ENCODE measurements around the gene ZMYND8.

Gene ZMYND8

DNA sequence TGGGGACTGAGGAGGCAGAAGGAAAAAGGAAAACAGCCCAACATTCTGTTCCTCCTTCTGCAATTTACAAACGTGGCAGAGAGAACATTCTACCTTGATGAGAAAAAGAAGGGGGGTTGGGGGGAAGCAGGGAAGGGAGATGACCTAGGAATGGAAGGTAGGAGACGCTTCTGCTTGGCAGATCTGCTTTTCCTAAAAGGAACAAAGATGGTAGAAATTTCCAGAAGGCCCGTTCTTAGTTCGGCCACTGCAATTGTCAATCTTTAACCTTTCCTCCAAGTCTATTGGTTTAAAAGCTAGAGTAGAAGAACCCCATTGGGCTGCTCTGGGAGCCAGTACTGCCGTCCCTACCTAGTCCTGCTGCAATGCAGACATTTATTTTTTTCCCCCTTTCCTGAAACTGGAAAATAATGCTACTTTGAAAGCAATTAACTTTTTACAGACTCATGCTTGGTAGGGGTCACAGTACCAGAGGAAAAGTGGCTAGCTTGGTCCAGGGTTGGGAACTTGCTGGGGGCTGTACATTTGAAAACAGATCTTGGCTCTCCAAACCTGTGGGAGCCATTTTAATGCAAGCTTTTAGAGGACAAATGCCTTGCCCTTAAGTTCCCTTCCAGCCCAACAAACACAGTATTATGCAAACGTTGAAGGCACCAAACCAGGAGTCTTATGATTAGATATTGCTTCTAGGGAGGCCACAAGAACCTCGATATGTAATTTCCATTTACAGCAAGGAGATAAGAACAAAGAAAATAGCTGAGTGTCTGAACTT, 2.6 kb downstream of the ZMYND8 start:
- DNase-seq (ENCODE audit: low read depth in 2 of 2), result no peak

GRCh38 chr20:47353239-47353691, 3.2 kb downstream of the ZMYND8 start:
- no peak for DNase-seq (ENCODE audit: low read depth in 2 of 2)

- DNase-seq (ENCODE audit: low read depth in 2 of 2), result no peak
These were observed 3.9 kb downstream of the ZMYND8 start for GRCh38 chr20:47352332-47353238.

- no peak for DNase-seq (ENCODE audit: low read depth in 2 of 2)
These were observed 4.7 kb downstream of the ZMYND8 start for GRCh38 chr20:47351643-47352331.

DNA sequence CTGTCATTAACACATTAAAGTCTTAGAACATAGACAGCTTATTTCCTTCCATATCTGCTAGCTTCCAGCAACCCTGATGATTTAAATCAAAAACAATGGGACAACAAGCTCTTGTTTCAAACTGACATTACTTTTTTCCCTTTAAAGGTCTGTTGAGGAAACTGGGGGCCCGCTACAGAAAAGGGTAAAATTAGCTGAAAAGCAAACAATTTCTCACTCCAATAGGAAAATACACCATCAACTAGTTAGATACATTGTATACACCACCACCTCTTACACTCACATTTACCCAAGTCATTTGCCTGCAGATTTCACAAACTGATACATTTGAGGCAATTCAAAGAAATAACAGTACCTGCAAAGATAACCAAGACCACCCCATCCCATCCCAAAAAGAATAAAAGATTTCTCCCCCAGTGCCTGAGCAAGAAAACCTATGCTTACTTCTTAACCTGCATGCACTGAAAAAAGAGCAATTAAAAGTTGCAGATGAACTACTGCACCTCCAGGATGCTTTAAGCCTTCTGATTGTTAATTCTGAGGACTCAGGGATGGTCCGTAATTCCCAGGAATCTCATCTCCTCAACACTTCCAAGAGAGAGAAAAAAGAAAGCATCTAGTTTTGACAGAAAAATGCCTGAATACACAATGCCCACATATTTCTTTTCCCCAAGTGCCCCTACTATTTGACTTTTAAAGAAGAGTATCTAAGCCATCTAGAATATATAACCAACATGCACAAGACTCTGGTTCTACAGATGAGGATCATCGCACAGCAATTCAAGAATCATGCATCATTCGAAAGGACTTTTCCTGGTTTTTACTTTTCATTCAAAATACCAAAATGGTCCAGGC, 5.6 kb downstream of the ZMYND8 start:
- no peak for DNase-seq (ENCODE audit: low read depth in 2 of 2)

GRCh38 chr20:47350181-47350550, 6.3 kb downstream of the ZMYND8 start:
- no peak for DNase-seq (ENCODE audit: low read depth in 2 of 2)

GRCh38 chr20:47349365-47350180, 6.9 kb downstream of the ZMYND8 start:
- DNase-seq (ENCODE audit: low read depth in 2 of 2), result no peak

DNA sequence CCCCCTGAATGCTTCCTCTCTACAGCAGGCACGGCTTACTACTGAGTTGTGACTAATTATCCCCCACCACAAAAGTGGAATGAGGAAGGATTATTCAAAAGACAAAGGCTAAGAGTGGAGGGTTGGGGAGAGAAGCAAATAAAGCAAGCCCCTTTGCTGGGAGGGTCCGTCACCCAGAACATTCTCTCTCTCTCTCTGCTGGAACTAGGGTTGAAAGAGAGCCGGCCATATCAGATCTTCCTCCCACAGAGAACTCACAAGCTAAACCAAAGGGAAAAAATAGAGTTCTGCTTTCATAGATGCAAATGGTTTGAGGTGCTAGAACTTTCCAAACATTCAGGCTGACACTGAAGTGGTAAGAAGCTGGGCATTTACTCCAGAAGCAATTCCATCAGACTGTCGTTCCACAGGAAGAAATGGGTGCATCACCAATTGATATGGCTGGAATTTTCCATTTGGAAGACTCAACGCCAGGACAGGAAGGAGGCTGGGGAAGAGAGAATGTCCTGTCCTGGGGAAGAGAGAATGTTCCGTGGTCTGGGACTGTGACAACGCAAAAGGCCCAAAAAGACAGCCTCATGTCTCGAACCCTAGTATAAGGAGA, 7.9 kb downstream of the ZMYND8 start:
- no peak for DNase-seq (ENCODE audit: low read depth in 2 of 2)

GRCh38 chr20:47347661-47348435, 8.7 kb downstream of the ZMYND8 start:
- no peak for DNase-seq (ENCODE audit: low read depth in 2 of 2)

- no peak for DNase-seq (ENCODE audit: low read depth in 2 of 2)
These were observed 10.3 kb downstream of the ZMYND8 start for GRCh38 chr20:47346172-47346571.

DNA sequence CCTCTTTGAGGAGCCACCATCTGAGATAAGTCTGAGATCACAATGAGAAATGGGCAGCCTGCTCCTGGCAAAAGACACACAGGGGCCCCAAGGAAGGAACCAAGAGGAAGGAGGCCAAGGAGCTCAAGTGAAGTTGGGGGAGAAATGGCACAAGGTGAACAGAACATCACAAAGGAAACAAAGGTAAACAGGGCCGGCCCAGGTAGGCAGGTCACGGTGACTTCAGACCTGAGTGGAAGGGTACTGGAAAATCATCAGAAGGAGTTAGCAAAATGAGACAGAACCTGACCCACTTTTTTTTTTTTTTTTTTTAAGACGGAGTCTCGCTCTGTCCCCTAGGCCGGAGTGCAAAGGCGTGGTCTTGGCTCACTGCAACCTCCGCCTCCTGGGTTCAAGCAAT, 11.3 kb downstream of the ZMYND8 start:
- no peak for DNase-seq (ENCODE audit: low read depth in 2 of 2)

- DNase-seq (ENCODE audit: low read depth in 2 of 2), result no peak
These were observed 13.5 kb downstream of the ZMYND8 start for GRCh38 chr20:47343007-47343472.

DNA sequence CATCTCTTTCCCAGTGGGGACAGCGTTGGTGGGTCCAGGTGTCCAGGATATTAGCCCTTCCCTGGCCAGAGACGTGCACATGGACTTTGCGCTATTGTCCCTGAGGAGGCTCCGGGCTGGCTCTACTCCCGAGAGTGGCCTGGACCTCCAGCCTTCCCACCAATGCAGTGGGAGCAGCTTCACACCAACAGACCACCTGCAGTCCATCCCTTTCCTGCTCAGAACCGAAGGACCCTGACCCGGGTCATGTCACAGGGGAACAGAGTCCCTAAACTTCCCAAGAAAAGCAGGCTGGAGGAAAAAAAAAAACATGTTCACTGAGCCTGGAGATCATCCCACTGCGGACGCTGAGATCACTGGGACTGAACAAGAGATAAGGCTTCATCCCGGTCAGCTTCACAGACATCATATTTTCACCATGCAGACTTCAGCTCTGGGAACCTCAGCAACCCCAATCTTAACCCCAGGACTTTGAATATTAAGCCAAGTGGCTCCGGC, 18.3 kb downstream of the ZMYND8 start:
- no peak for DNase-seq (ENCODE audit: low read depth in 2 of 2)

- DNase-seq (ENCODE audit: low read depth in 2 of 2), result no peak
These were observed 19.1 kb downstream of the ZMYND8 start for GRCh38 chr20:47337413-47337812.

- DNase-seq (ENCODE audit: low read depth in 2 of 2), result no peak
These were observed 20.3 kb downstream of the ZMYND8 start for GRCh38 chr20:47336129-47336754.

- no peak for DNase-seq (ENCODE audit: low read depth in 2 of 2)
These were observed 21.0 kb downstream of the ZMYND8 start for GRCh38 chr20:47335251-47336128.

- no peak for DNase-seq (ENCODE audit: low read depth in 2 of 2)
These were observed 22.4 kb downstream of the ZMYND8 start for GRCh38 chr20:47334022-47334551.

Measured in stimulated activated CD8-positive, alpha-beta memory T cell treated with anti-CD3 and anti-CD28 coated beads, Interleukin-2, amount 100 ng/mL, for 48 hours (primary cell).